CD4-positive, alpha-beta T cell (primary cell): ENCODE results near the gene ADCY4. TPM values are rescaled to one million over a fixed set of nuclear protein-coding genes. Genes with fewer than 3 reads are reported as not detected.

Source experiments
- ATAC-seq: fragments of 200-7000 bp; cut with Tn5 transposase; one replicate; pipeline ENCODE4 v1.10.0; 2022; ENCODE audit warnings: mild to moderate bottlenecking; ENCODE audit not compliant: poor library complexity
- CTCF ChIA-PET: fragments of 350-600 bp; sonication (Branson Sonifier 250); formaldehyde crosslinking; loops from one replicate; lab custom pipeline; 2021; ENCODE audit warnings: antibody characterized with exemption, inconsistent platforms; lab: Charles Lee
- POLR2A ChIA-PET: fragments of 350-600 bp; sonication (Branson Sonifier 250); formaldehyde crosslinking; loops from one replicate; lab custom pipeline; 2021; ENCODE audit warnings: antibody characterized with exemption, inconsistent platforms; lab: Charles Lee
- DNase-seq, 14 experiments: peaks; one replicate each; pipeline ENCODE4 v3.0.0-alpha.2; 2013 to 2020; ENCODE audit warnings: mixed read lengths in 2 of 14
- H3K27ac ChIP-seq, 2 donors: one replicate each; pipeline versions ENCODE4 v1.5.1 to v1.7.0; 2013; ENCODE audit warnings: low read length in 2 of 2, low read depth in 1 of 2, mild to moderate bottlenecking in 1 of 2
- H3K27me3 ChIP-seq, 2 experiments: 1 replicate in 1 of 2; 2 replicates in 1 of 2; pipeline versions ENCODE4 v1.6.1 to v1.7.0; 2013; ENCODE audit warnings: low read length in 2 of 2, control low read depth in 1 of 2, mild to moderate bottlenecking in 1 of 2, moderate library complexity in 1 of 2; ENCODE audit not compliant: insufficient read depth in 2 of 2, control insufficient read depth in 1 of 2
- H3K36me3 ChIP-seq: one replicate; pipeline ENCODE4 v1.6.1; 2013; ENCODE audit warnings: low read length, control low read depth; ENCODE audit not compliant: insufficient read depth
- H3K4me1 ChIP-seq: one replicate; pipeline ENCODE4 v1.6.1; 2013; ENCODE audit warnings: low read length, control low read depth; ENCODE audit not compliant: insufficient read depth
- H3K4me3 ChIP-seq: one replicate; pipeline ENCODE4 v1.5.1; 2013; ENCODE audit warnings: mild to moderate bottlenecking, low read length, moderate library complexity
- H3K9me3 ChIP-seq, 2 experiments: 1 replicate in 1 of 2; 2 replicates in 1 of 2; pipeline versions ENCODE4 v1.6.1 to v1.7.0; 2013; ENCODE audit warnings: low read length in 2 of 2, mild to moderate bottlenecking in 2 of 2, control low read depth in 1 of 2, moderate library complexity in 1 of 2; ENCODE audit not compliant: control insufficient read depth in 1 of 2, insufficient read depth in 1 of 2
- H3K27ac Mint-ChIP-seq: one replicate; pipeline ENCODE4 v1.8.0; 2020; ENCODE audit warnings: mixed read lengths
- H3K27me3 Mint-ChIP-seq: one replicate; pipeline ENCODE4 v1.8.0; 2021; ENCODE audit warnings: mixed read lengths
- H3K36me3 Mint-ChIP-seq: one replicate; pipeline ENCODE4 v1.8.0; 2021; ENCODE audit warnings: low read depth, mixed read lengths
- H3K4me1 Mint-ChIP-seq: one replicate; pipeline ENCODE4 v1.8.0; 2021; ENCODE audit warnings: low read depth, mixed read lengths
- H3K4me3 Mint-ChIP-seq: one replicate; pipeline ENCODE4 v1.8.0; 2020; ENCODE audit warnings: mild to moderate bottlenecking, mixed read lengths
- H3K9me3 Mint-ChIP-seq: one replicate; pipeline ENCODE4 v1.8.0; 2020; ENCODE audit warnings: mixed read lengths
- CTCF ChIP-seq: fragments of 200-600 bp; IDR thresholded peaks from one replicate; pipeline ENCODE4 v1.8.0; 2022; ENCODE audit warnings: antibody characterized with exemption, mild to moderate bottlenecking
- intact Hi-C, 2 experiments: fragments of 100-400 bp; cut with DNase I in 1 of 2; cut with micrococcal nuclease in 1 of 2; formaldehyde crosslinking; loops; one replicate each; pipeline versions ENCODE4 v1.15.1 to v1.9.0; 2023 to 2025; cut with DNase I, micrococcal nuclease
- total RNA-seq, 174 experiments: library from RNA in 2 of 174; stranded (reverse) in 2 of 174; gene quantifications; one replicate each; pipeline ENCODE4 v1.2.3 and lab custom pipeline; 2021 to 2026

The ADCY4 gene
- total RNA-seq, 2 experiments from 2014 or later: 4.7 to 5.9 TPM

GRCh38 chr14:24286996-24287395 lies 47.9 kb downstream of the ADCY4 start:
- Mint-ChIP-seq H3K36me3 (peaks cover 26% of the 10 kb centered on the region), H3K9me3 (no peaks in the 10 kb centered on the region), H3K4me1 (no peaks in the 10 kb centered on the region), H3K27me3 (no peaks in the 10 kb centered on the region), H3K4me3 (no peak overlapping the region), H3K27ac (no peak overlapping the region)
- intact Hi-C loops: no loop called here
- POLR2A ChIA-PET: no interaction called here
- H3K9me3 ChIP-seq: no peaks in the 10 kb centered on the region
- H3K4me3 ChIP-seq: no peak overlapping the region
- DNase-seq: no peak
- no peak overlapping the region for H3K27ac ChIP-seq
- peaks cover 26% of the 10 kb centered on the region for H3K36me3 ChIP-seq
- no peak for TF ChIP-seq CTCF
- ATAC-seq: no peak
- peaks cover 5% of the 10 kb centered on the region for H3K4me1 ChIP-seq
- no peaks in the 10 kb centered on the region for H3K27me3 ChIP-seq
- CTCF ChIA-PET: no interaction called here

- Histone ChIP-seq H3K9me3 (no peaks in the 10 kb centered on the region), H3K4me1 (peaks cover 6% of the 10 kb centered on the region), H3K4me3 (no peak overlapping the region), H3K27me3 (no peaks in the 10 kb centered on the region), H3K36me3 (peaks cover 10% of the 10 kb centered on the region), H3K27ac (no peak overlapping the region)
- ATAC-seq (no peak), DNase-seq (no peak)
- no peak overlapping the region for H3K27ac Mint-ChIP-seq
- intact Hi-C loops: no loop called here
- POLR2A ChIA-PET: no interaction called here
- no peaks in the 10 kb centered on the region for H3K27me3 Mint-ChIP-seq
- no peak for TF ChIP-seq CTCF
- H3K4me3 Mint-ChIP-seq: no peak overlapping the region
- H3K9me3 Mint-ChIP-seq: no peaks in the 10 kb centered on the region
- peaks cover 12% of the 10 kb centered on the region for H3K36me3 Mint-ChIP-seq
- CTCF ChIA-PET: no interaction called here
- H3K4me1 Mint-ChIP-seq: peaks cover 1% of the 10 kb centered on the region
These were observed 49.5 kb downstream of the ADCY4 start for GRCh38 chr14:24285351-24285750.

GRCh38 chr14:24284501-24285035 lies 50.3 kb downstream of the ADCY4 start:
- no peak overlapping the region for H3K27ac ChIP-seq
- H3K36me3 ChIP-seq: peaks cover 3% of the 10 kb centered on the region
- ATAC-seq: no peak
- no peaks in the 10 kb centered on the region for H3K9me3 Mint-ChIP-seq
- no peak overlapping the region for H3K27ac Mint-ChIP-seq
- H3K4me3 ChIP-seq: no peak overlapping the region
- no peaks in the 10 kb centered on the region for H3K27me3 Mint-ChIP-seq
- intact Hi-C loops: no loop called here
- peaks cover 4% of the 10 kb centered on the region for H3K36me3 Mint-ChIP-seq
- ChIA-PET CTCF (no interaction called here), POLR2A (interaction anchor here (0.5 kb wide), 1 partner anchor 40 kb away, joined by 4 read pairs; no protein-coding TSS in a partner anchor)
- DNase-seq: no peak
- no peak for TF ChIP-seq CTCF
- H3K27me3 ChIP-seq: no peaks in the 10 kb centered on the region
- H3K4me1 Mint-ChIP-seq: peaks cover 9% of the 10 kb centered on the region
- H3K4me1 ChIP-seq: peaks cover 10% of the 10 kb centered on the region
- no peaks in the 10 kb centered on the region for H3K9me3 ChIP-seq
- no peak overlapping the region for H3K4me3 Mint-ChIP-seq
